ENCODE measurements around the gene MBLAC1. TPM values are rescaled to one million over a fixed set of nuclear protein-coding genes. Genes with fewer than 3 reads are reported as not detected.

Gene MBLAC1
- total and polyA plus RNA-seq, 8 donors, result 1.2 to 2.8 (median 1.7) TPM

GRCh38 chr7:100109521-100110163 lies 17.1 kb upstream of the MBLAC1 start:
- ATAC-seq, result no peak
- Histone ChIP-seq H3K4me3 (no peak overlapping the region), H3K9me3 (no peaks in the 10 kb centered on the region), H3K27me3 (no peaks in the 10 kb centered on the region), H3K27ac (no peak overlapping the region), H3K36me3 (peaks cover 0 to 97% of the 10 kb centered on the region in 2 donors), H3K4me1 (no peaks in the 10 kb centered on the region)
- intact Hi-C loops (cut with DNase I), result no loop called here
- no peak for TF ChIP-seq CTCF (IDR thresholded peaks at IDR 0.05)
- peak in 1 of 4 donors; percentile 47 for DNase-seq

- ATAC-seq (no peak), DNase-seq (peak in 1 of 4 donors; percentile 37)
- Histone ChIP-seq H3K4me3 (no peak overlapping the region), H3K9me3 (no peaks in the 10 kb centered on the region), H3K27ac (no peak overlapping the region), H3K27me3 (no peaks in the 10 kb centered on the region), H3K36me3 (peaks cover 0 to 81% of the 10 kb centered on the region in 2 donors), H3K4me1 (no peaks in the 10 kb centered on the region)
- TF ChIP-seq CTCF (IDR thresholded peaks at IDR 0.05), result no peak
- intact Hi-C loops (cut with DNase I), result no loop called here
Measured at GRCh38 chr7:100111156-100111555, 15.6 kb upstream of the MBLAC1 start.

GRCh38 chr7:100111914-100112313 lies 14.9 kb upstream of the MBLAC1 start:
- ATAC-seq, result no peak

GRCh38 chr7:100115026-100115425 lies 11.7 kb upstream of the MBLAC1 start:
- no peaks in the 10 kb centered on the region for H3K9me3 ChIP-seq
- intact Hi-C loops (cut with DNase I), result no loop called here
- H3K27ac ChIP-seq, result no peak overlapping the region
- ATAC-seq (no peak), DNase-seq (no peak)
- peaks cover 0 to 43% of the 10 kb centered on the region in 2 donors for H3K36me3 ChIP-seq
- peaks cover 7 to 14% of the 10 kb centered on the region in 2 donors for H3K4me1 ChIP-seq
- no peaks in the 10 kb centered on the region for H3K27me3 ChIP-seq
- no peak overlapping the region for H3K4me3 ChIP-seq
- TF ChIP-seq CTCF (IDR thresholded peaks at IDR 0.05), result no peak

More at GRCh38 chr7:100111914-100112313, 14.9 kb upstream of the MBLAC1 start:
- Histone ChIP-seq H3K27ac (no peak overlapping the region), H3K9me3 (no peaks in the 10 kb centered on the region), H3K4me3 (no peak overlapping the region), H3K4me1 (no peaks in the 10 kb centered on the region), H3K36me3 (peaks cover 0 to 74% of the 10 kb centered on the region in 2 donors), H3K27me3 (no peaks in the 10 kb centered on the region)
- TF ChIP-seq CTCF (IDR thresholded peaks at IDR 0.05), result no peak
- DNase-seq, result peak in 1 of 4 donors; percentile 50
- intact Hi-C loops (cut with DNase I), result no loop called here

GRCh38 chr7:100118388-100119071 lies 8.2 kb upstream of the MBLAC1 start:
- DNase-seq (no peak), ATAC-seq (no peak)
- H3K36me3 ChIP-seq, result peaks cover 0 to 8% of the 10 kb centered on the region in 2 donors
- H3K4me3 ChIP-seq, result peak overlapping the region; percentile 83 to 89
- peak overlapping the region in 1 of 2 donors; percentile 88 for H3K27ac ChIP-seq
- no peaks in the 10 kb centered on the region for H3K9me3 ChIP-seq
- intact Hi-C loops (cut with DNase I), result no loop called here
- H3K4me1 ChIP-seq, result peaks cover 14 to 21% of the 10 kb centered on the region in 2 donors
- H3K27me3 ChIP-seq, result no peaks in the 10 kb centered on the region
- TF ChIP-seq CTCF (IDR thresholded peaks at IDR 0.05), result no peak

Measured in left lung (tissue), 10 donors.